Ramos (cell line): ENCODE measurements around the gene PTPRN2.
"Not testable (repeated sequence)": the region's sequence is repeated elsewhere in the genome, so short reads cannot be mapped to it uniquely, and the experiment has no call there.

Experiments
- in situ Hi-C: fragments of 300-500 bp; cut with MboI; formaldehyde crosslinking; loops from one replicate; pipeline ENCODE4 v1.14.3; 2022; ENCODE audit warnings: low sequenced_read_pairs; ENCODE audit not compliant: unreplicated experiment

PTPRN2 gene

DNA sequence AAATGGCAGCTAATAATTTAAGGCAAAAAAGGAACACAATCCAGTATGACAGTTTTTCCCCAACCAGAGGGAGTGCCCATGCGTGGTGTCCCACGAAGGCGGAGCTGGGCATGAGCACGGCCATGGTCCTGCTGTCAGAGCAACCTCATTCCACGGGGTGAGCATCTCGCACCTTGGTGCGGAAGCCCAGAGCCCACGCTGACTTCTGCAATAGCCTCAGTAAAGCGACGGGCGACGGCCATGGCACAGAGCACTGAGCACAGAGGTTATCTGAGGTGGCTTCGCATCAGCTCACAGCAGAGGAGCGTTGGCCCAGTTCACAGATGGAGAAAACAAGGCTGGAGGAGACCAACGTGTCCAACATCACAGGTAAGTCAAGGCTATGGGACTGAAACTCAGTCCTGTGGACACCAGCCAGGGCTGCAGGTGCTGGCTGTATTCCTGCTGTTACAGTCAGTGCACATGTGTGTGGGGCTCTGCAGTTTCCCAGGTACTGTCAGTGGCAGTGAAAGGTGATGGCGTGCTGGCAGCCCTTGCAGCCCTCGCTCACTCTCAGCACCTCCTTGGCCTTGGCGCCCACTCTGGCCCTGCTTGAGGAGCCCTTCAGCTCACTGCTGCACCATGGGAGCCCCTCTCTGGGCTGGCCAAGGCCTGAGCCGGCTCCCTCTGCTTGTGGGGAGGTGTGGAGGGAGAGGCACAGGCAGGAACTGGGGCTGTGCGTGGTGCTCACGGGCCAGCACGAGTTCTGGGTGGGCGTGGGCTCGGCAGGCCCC is 525.6 kb downstream of the PTPRN2 start:
- in situ Hi-C loops: no loop called here

DNA sequence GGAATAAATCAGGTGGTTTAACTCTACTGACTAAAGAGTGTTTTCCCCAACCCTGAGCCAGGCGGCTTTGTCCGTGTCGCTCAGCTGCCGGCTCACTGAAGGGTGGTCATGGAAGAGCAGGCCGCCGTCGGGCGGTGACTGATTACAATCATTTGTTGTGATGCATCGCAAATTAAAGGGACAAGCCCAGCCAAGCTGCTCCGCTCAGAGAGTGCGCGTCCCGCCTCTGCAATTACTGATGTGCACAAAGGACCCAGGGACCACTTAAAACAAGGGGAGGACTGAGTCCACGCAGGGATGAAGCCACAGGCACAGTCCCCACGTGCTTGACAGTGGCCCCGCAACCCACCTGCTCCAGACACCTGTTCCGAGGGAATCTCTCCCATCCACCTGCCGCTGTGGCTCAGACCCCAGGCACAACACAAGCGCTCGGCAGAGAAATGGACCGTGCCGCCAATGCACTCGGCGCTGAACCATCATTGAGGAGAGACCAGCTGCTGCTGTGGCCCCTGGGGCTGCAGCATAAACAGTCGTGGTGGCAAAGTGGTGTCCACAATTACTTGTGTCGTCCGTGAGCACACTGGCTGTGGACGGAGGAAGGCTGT is 526.5 kb downstream of the PTPRN2 start:
- in situ Hi-C loops: no loop called here

DNA sequence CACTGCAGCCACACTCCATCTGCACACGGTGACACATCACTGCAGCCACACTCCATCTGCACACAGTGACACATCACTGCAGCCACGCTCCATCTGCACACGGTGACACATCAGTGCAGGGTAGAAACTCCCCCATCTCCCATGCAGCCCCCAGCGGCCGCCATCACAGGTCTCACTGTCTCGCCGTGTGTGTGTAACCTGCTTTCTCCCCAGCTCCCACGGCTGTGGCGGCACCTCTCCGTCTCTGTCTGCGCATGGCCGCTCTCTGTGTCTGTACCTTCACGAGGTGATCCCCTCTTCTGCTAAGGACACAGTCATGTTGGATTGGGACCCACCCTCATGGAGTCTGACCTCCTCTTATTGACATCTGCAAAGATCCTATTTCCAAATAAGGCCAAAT is 527.4 kb downstream of the PTPRN2 start:
- in situ Hi-C loops: no loop called here

DNA sequence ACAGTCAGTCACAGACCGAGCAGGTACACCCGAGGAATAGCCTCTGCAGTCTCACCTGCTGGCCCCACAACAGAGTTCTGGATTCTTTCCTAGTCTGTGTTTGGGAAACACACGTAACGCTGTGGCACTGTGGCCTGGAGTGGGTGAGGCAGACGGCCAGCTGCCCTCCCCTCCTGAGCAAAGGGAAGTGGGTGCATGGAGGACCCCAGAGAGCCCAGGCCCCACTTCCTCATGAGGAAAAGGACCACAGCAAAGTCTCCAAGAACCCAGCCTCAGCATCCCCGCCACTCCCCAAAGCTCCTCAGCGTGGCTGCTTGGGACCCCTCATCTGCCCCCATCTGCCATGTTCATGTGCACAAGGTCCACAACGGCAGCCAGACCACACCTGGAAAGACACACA is 530.2 kb downstream of the PTPRN2 start:
- in situ Hi-C loops: no loop called here

DNA sequence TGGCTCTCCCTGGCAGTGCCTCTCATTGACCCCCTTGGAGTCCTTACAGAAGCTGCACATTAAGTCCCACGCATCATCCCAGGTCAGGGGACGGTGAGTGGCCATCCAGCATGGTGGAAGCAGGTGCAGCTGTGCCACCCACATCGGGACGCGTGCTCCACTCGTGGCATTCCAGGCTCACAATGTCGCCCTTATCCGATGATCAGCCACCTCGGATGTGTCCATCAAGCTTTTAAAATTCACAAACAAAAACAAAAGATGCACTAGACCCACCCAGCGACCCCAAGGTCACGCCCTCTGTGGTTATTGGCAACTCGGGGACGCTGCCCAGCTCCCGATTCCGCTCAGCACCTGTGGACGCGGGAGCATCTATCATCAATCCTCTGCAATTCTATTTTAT is 530.9 kb downstream of the PTPRN2 start:
- in situ Hi-C loops: no loop called here

DNA sequence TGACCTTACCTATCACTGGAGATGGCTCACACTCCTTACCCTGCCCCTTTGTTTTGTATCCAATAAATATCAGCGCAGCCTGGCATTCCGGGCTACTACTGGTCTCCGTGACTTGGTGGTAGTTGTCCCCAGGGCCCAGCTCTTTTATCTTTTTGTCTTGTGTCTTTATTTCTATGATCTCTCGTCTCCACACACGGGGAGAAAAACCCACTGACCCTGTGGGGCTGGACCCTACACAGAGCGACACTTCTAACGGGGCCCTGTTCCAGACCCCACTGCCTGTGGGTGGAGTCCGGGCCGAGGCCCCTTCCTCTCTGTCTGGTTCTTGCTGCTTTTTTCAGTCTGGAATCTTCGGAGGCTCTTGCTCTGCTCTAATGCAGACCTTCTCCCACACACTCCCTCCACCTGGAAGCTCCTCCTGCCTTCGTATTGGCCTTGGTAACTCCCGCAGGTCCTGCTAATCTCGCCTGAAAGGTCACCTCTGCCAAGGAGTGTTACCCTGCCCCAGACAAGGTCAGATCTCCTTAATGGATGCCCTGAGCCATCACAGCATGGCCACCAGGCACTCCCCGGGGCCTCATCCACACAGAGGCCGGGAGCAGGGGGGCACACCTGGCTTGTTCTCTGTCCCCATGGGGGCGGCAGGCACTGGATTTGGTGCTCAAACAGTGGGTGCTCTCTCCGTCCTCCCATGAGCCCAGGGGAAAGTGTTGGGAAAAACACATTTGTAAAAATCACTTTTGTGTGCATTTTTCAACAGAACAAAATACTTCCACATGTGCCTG is 531.7 kb downstream of the PTPRN2 start:
- in situ Hi-C loops: no loop called here

DNA sequence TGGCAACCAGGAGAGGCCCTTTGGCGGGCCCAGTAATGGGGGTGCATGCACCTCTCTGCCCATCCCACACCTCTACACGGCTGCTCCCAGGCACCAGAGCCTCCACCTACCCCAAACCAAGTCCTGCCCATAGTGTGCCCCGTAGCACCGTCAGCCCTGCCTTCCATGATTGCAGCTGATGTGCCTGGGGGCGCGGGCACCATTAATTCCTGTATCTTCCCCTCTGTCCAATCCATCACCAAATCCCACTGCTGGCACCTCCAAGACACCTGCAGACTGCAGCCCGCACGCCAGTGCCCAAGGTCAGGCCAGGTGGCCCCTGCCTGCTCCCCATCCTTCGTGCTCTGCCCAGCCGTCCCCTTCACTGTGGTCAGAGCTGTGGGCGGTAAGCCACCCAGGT is 533.0 kb downstream of the PTPRN2 start:
- in situ Hi-C loops: no loop called here

DNA sequence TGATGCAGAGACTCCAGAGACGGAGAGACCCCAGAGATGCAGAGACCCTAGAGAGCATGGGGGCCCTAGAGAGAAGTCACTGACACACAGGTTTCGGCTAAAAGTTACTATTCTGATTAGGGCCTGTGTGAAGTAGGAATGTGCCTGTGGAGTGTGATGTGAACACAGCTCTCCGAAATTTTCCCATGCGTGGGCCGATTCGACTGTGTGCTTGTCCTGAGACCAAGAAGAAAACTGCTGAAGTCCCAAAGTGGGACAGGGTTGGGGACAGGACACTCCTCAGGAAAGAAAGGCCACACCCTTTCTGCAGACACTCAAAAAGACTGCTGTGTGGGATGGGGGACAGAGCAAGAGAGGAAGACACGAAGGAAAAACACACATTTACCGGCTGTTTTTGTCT is 533.5 kb downstream of the PTPRN2 start:
- in situ Hi-C loops: no loop called here

DNA sequence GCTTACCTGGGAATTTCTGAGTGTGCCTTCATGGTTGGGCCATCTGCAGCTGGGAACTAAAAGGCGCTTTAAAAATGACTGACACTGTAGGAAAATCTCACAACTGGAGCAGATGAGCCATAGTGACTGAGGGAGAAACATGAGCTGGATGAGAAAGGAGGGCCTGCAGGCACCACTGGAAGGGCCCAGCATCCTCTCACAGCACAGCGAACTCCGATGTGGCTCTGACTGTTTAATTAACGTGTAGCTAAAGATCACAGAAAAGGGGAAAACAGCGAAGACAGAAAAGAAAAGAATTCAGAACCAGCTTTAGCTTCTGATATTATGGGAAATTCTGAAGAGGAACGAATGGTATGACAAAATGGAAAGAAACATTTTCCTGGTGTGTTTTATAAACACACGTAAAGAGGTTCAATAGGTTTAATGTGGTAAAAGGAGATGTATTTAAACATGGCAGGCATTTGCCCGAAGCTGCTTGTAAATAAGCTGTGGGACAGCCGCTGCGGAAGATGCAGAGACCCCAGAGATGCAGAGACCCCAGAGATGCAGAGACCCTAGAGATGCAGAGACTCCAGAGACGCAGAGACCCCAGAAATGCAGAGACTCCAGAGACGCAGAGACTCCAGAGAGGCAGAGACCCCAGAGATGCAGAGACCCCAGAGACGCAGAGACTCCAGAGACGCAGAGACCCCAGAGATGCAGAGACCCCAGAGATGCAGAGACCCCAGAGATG is 534.3 kb downstream of the PTPRN2 start:
- in situ Hi-C loops: no loop called here

DNA sequence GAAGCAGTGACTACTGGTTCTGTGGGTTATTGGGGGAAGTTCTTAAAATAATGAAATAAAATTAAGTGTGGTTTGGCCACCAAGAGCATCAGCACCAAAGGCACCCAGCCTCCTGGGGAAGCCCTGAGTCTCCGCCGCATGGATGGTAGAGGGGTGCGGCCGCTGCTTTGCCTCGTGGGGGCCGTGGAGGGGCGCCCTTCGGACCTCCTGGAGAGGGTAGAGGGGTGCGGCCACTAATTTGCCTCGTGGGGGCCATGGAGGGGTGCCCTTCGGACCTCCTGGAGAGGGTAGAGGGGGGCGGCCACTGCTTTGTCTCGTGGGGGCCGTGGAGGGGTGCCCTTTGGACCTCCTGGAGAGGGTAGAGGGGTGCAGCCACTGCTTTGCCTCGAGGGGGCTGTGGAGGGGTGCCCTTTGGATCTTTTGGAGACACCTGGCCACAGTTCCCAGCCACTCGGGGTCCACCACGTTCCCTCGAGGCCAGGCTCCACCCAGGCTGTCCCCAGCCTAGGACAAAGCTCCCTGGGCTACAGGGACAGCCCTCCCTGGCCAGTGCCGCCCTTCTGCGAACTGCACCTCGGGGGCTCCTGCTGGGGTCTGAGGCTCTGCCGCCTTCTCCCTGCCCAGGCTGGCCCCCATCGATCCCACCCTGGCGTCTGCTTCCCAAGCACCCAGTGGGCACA is 535.1 kb downstream of the PTPRN2 start:
- in situ Hi-C loops: no loop called here

DNA sequence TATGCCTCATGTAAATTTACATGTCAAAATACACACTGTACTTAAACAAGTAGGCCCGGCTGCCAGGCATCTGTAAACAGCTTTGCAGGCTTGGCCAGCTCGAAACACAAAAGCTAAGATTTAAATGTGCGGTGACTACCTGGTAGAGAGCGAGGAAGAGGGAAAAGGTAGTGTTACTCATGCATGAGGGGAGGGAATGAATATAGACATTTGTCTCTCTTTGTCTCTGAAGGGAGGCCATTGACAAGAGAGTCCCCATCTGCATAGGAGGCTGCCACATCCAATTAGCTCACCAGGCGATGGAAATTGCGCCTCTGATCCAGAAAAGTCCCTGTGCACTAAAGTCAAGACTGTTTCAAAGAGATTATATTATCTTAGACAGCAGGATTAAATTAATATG is 535.8 kb downstream of the PTPRN2 start:
- in situ Hi-C loops: no loop called here

DNA sequence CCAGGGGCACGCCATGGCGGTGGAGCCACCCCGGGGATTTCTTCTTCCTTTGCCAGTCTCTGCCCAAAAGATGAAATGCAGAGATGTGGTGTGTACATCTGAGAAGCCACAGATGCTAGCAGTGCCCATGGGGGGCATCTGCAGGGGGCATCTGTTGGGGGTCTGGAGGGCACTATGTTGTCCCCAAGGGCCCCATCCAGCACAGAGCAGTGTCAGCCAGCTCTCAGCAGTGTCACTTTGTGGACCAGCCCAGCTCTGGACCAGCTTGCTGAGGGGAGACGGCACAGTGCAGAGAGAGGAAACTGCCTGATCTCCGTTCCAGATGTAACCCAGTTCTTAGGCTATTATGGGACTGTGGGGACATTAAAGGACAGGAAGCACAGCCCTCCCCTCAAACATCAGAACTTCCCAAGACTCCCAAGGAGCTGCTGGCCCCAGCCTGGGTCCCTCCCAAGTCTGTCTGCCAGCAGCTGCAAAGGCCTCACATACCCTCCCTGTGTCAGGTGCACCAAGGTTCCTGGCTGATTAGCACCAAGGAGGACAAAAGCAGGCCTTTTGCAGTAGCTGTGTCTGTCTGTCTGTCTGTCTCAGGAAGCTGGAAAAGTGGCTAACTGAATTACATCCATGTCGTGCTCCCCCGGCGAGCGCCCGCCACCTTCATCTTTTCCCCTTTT is 536.5 kb downstream of the PTPRN2 start:
- in situ Hi-C loops: no loop called here

DNA sequence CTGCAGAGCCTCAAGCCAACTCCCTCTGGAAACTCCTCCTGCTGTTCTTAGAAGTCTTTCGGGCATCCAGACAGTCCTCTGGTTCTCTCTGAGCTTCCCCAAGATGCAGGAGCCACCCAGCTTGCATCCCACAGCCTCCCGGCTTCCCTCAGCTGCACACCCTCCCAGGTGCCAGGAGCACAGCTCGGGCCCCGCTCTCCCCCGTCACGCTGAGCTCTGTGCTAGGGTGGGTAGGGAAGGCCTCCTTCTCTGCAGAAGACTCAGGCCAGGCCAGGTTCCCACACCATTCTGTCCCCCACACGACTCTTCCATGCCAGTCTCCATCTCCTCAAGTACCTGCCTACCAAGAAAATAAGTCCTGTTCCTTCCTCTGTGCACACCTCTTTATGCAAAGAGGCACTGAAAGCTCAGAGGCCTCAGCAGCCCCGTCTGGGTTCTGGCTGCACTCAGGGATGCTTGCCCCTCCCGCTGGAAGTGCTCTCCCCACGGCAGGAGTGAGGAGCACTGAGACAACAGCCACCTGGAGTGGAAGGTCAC is 537.1 kb downstream of the PTPRN2 start:
- in situ Hi-C loops: no loop called here

DNA sequence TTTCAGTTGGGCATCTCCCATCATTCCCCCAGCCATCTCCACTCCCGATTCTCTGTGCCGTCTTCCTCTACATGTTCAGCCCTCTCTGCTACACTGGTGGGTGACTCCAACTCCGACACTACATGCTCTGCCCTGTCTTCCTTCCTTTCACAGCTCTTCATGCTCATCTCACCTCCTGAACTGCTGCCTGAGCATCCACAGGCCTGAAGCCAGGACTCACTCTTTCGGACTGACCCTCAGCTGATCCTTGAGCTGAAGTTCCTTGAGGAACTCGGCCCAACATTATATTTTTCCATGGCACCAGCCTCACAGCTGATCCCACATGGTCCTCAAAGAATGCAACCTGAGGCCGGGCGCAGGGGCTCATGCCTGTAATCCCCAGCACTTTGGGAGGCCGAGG is 538.4 kb downstream of the PTPRN2 start:
- in situ Hi-C loops: no loop called here

DNA sequence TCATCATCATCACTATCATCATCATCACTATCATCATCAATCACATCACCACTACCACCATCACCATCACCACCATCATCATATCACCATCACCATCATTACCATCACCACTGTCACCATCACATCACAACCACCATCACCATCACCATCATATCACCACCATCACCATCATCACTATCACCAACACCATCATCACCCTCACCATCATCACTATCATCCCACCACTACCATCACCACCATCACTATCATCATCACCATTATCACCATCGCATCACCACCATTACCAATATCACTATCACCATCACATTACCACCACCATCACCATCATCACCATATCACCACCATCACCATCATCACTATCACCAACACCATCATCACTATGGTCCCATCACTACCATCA is 539.1 kb downstream of the PTPRN2 start:
- in situ Hi-C loops: no loop called here

DNA sequence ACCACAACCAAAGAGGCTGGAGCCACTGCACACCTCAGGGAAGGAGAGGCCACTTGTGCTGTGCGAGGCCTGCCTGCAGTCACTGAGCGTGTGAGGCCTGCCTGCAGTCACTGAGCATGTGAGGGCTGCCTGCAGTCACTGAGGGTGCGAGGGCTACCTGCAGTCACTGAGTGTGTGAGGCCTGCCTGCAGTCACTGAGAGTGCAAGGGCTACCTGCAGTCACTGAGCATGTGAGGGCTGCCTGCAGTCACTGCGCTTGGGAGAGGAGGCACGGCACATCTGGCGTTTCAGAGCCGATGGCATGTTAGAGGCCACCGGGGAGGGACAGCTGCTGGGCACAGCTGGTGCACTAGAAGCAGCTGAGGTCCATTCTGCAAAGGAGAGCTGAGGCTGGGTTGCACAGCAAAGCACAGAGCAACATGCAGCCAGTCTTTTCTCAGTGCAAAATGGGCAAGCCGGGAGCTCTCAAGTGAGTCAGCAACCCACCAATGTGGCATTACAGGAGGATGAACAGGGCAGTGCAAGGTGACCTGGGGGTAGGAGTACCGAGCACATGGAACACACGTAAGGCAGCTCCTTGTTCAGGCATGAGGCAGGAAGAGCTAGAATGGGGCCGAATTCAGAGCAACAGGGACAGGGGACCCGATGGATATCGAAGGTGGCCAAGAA is 540.1 kb downstream of the PTPRN2 start:
- in situ Hi-C loops: no loop called here

DNA sequence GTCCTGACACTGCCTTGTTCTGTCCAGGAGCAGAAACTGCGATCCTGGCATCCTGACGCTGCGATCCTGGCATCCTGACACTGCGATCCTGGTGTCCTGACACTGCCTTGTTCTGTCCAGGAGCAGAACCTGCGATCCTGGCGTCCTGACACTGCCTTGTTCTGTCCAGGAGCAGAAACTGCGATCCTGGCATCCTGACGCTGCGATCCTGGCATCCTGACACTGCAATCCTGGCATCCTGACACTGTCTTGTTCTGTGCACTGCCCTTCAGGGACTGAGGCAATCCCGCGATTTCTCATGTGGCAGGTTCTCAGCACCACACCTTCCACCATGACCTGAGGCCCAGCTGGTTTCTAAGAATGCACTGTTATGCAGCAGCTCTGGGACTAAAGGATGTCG is 541.4 kb downstream of the PTPRN2 start:
- in situ Hi-C loops: not testable (repeated sequence)

DNA sequence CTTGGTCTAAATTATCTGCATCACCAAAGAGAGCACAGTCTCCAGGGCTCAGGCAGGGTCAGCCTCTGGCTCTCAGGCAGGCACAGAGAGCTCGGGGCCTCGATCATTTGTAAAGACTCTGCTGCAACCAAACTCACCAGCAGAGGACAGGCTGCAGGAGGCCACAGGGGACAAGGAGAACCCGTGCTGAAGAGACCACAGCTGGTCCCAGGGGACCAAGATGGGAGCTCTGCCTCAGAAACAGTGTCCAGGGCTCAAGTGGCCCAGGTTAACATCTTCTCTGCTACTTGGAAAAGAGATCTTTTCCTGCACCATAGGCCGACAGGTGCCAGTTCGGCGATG is 543.2 kb downstream of the PTPRN2 start:
- in situ Hi-C loops: no loop called here
